Measurements from ENCODE around the gene SSTR1. TPM values are rescaled to one million over a fixed set of nuclear protein-coding genes. Genes with fewer than 3 reads are reported as not detected.

The SSTR1 gene
- total RNA-seq, 1 donor from 2014 or later, result not detected

GRCh38 chr14:38243696-38244240 is 36.1 kb downstream of the SSTR1 start:
- H3K4me2 ChIP-seq (ENCODE audit: low read length), result no peak overlapping the region
- FAIRE-seq, result no peak
- no peak overlapping the region for H3K4me3 ChIP-seq (ENCODE audit: insufficient read depth, low read depth, low read length)
- H3K9me3 ChIP-seq (ENCODE audit: insufficient read depth, low read depth, low read length), result no peaks in the 10 kb centered on the region
- no peaks in the 10 kb centered on the region for H3K36me3 Mint-ChIP-seq (ENCODE audit: low read depth, unreplicated experiment)
- no peak overlapping the region for H3K27ac ChIP-seq (ENCODE audit: low read depth, low read length)
- H3K9ac ChIP-seq (ENCODE audit: low read length), result no peak overlapping the region
- no peaks in the 10 kb centered on the region for H3K79me2 ChIP-seq (ENCODE audit: insufficient read depth, low read length)
- no peaks in the 10 kb centered on the region for H3K36me3 ChIP-seq (ENCODE audit: insufficient read depth, low read length)
- H3K27me3 Mint-ChIP-seq (ENCODE audit: low read depth, unreplicated experiment), result peaks cover 4% of the 10 kb centered on the region
- no peak overlapping the region for H3K4me3 Mint-ChIP-seq (ENCODE audit: unreplicated experiment)
- no peak overlapping the region for H2AFZ ChIP-seq (ENCODE audit: low read depth, low read length)
- H3K4me1 Mint-ChIP-seq (ENCODE audit: low read depth, unreplicated experiment), result peaks cover under 1% of the 10 kb centered on the region
- no peak for DNase-seq (ENCODE audit: low read depth)
- H3K27me3 ChIP-seq (ENCODE audit: insufficient read depth, low read length), result no peaks in the 10 kb centered on the region
- no peaks in the 10 kb centered on the region for H4K20me1 ChIP-seq (ENCODE audit: insufficient read depth, low read length)
- no peak overlapping the region for H3K27ac Mint-ChIP-seq (ENCODE audit: unreplicated experiment)
- H3K4me1 ChIP-seq (ENCODE audit: insufficient read depth, low read length), result no peaks in the 10 kb centered on the region
- TF ChIP-seq CTCF (IDR thresholded peaks at IDR 0.05; ENCODE audit: insufficient read depth, low read depth, low read length) (no peak), EZH2 (IDR thresholded peaks at IDR 0.05; ENCODE audit: insufficient read depth, low read length) (no peak)
- no peaks in the 10 kb centered on the region for H3K9me3 Mint-ChIP-seq (ENCODE audit: unreplicated experiment)

GRCh38 chr14:38248321-38249028 is 40.8 kb downstream of the SSTR1 start:
- no peaks in the 10 kb centered on the region for H4K20me1 ChIP-seq (ENCODE audit: insufficient read depth, low read length)
- Mint-ChIP-seq H3K27ac (ENCODE audit: unreplicated experiment) (no peak overlapping the region), H3K4me1 (ENCODE audit: low read depth, unreplicated experiment) (no peaks in the 10 kb centered on the region), H3K36me3 (ENCODE audit: low read depth, unreplicated experiment) (no peaks in the 10 kb centered on the region), H3K4me3 (ENCODE audit: unreplicated experiment) (no peak overlapping the region), H3K9me3 (ENCODE audit: unreplicated experiment) (no peaks in the 10 kb centered on the region), H3K27me3 (ENCODE audit: low read depth, unreplicated experiment) (peaks cover 6% of the 10 kb centered on the region)
- DNase-seq (ENCODE audit: low read depth) (no peak), FAIRE-seq (no peak)
- TF ChIP-seq EZH2 (IDR thresholded peaks at IDR 0.05; ENCODE audit: insufficient read depth, low read length), result no peak
- TF ChIP-seq CTCF (IDR thresholded peaks at IDR 0.05; ENCODE audit: insufficient read depth, low read depth, low read length), result no peak
- no peaks in the 10 kb centered on the region for H3K4me1 ChIP-seq (ENCODE audit: insufficient read depth, low read length)
- H3K36me3 ChIP-seq (ENCODE audit: insufficient read depth, low read length), result no peaks in the 10 kb centered on the region
- H3K9me3 ChIP-seq (ENCODE audit: insufficient read depth, low read depth, low read length), result no peaks in the 10 kb centered on the region
- H2AFZ ChIP-seq (ENCODE audit: low read depth, low read length), result no peak overlapping the region
- H3K27me3 ChIP-seq (ENCODE audit: insufficient read depth, low read length), result peaks cover under 1% of the 10 kb centered on the region
- H3K9ac ChIP-seq (ENCODE audit: low read length), result no peak overlapping the region
- no peak overlapping the region for H3K4me2 ChIP-seq (ENCODE audit: low read length)
- no peaks in the 10 kb centered on the region for H3K79me2 ChIP-seq (ENCODE audit: insufficient read depth, low read length)
- no peak overlapping the region for H3K27ac ChIP-seq (ENCODE audit: low read depth, low read length)
- no peak overlapping the region for H3K4me3 ChIP-seq (ENCODE audit: insufficient read depth, low read depth, low read length)

- Histone ChIP-seq H4K20me1 (ENCODE audit: insufficient read depth, low read length) (no peaks in the 10 kb centered on the region), H3K4me1 (ENCODE audit: insufficient read depth, low read length) (peaks cover 5% of the 10 kb centered on the region), H3K9ac (ENCODE audit: low read length) (no peak overlapping the region), H3K9me3 (ENCODE audit: insufficient read depth, low read depth, low read length) (no peaks in the 10 kb centered on the region), H3K27ac (ENCODE audit: low read depth, low read length) (no peak overlapping the region), H3K36me3 (ENCODE audit: insufficient read depth, low read length) (no peaks in the 10 kb centered on the region), H3K4me2 (ENCODE audit: low read length) (no peak overlapping the region), H3K79me2 (ENCODE audit: insufficient read depth, low read length) (no peaks in the 10 kb centered on the region), H3K4me3 (ENCODE audit: insufficient read depth, low read depth, low read length) (no peak overlapping the region), H2AFZ (ENCODE audit: low read depth, low read length) (no peak overlapping the region), H3K27me3 (ENCODE audit: insufficient read depth, low read length) (peaks cover 13% of the 10 kb centered on the region)
- Mint-ChIP-seq H3K27ac (ENCODE audit: unreplicated experiment) (no peak overlapping the region), H3K9me3 (ENCODE audit: unreplicated experiment) (peaks cover 3% of the 10 kb centered on the region), H3K4me3 (ENCODE audit: unreplicated experiment) (no peak overlapping the region), H3K27me3 (ENCODE audit: low read depth, unreplicated experiment) (peaks cover 21% of the 10 kb centered on the region), H3K4me1 (ENCODE audit: low read depth, unreplicated experiment) (no peaks in the 10 kb centered on the region), H3K36me3 (ENCODE audit: low read depth, unreplicated experiment) (no peaks in the 10 kb centered on the region)
- TF ChIP-seq EZH2 (IDR thresholded peaks at IDR 0.05; ENCODE audit: insufficient read depth, low read length) (no peak), CTCF (IDR thresholded peaks at IDR 0.05; ENCODE audit: insufficient read depth, low read depth, low read length) (no peak)
- DNase-seq (ENCODE audit: low read depth), result no peak
- FAIRE-seq, result no peak
These were observed 42.6 kb downstream of the SSTR1 start for GRCh38 chr14:38250331-38250730.

All from astrocyte (in vitro differentiated cells and primary cell).